ENCODE measurements around the gene FAM53B. TPM values are rescaled to one million over a fixed set of nuclear protein-coding genes. Genes with fewer than 3 reads are reported as not detected.
"Not testable (repeated sequence)": the region's sequence is repeated elsewhere in the genome, so short reads cannot be mapped to it uniquely, and the experiment has no call there.

Gene FAM53B
- total RNA-seq, 4 donors from 2014 or later = 72.7 to 92.1 (median 80.5) TPM

GRCh38 chr10:124589491-124590041 is 154.6 kb downstream of the FAM53B start:
- no peak for TF ChIP-seq CTCF (IDR thresholded peaks at IDR 0.05)
- no peak for TF ChIP-seq POLR2A (IDR thresholded peaks at IDR 0.05)
- no peak for DNase-seq

GRCh38 chr10:124588736-124589490 is 155.3 kb downstream of the FAM53B start:
- H3K4me3 ChIP-seq = no peak overlapping the region
- DNase-seq = peak in 2 of 3 donors; percentile 68 to 70
- H3K27ac ChIP-seq = no peak overlapping the region
- H3K4me1 ChIP-seq = peaks cover 0 to 21% (median 1%) of the 10 kb centered on the region in 4 donors
- H3K36me3 ChIP-seq = no peaks in the 10 kb centered on the region
- H3K27me3 ChIP-seq = no peaks in the 10 kb centered on the region
- TF ChIP-seq CTCF (IDR thresholded peaks at IDR 0.05) (no peak), POLR2A (IDR thresholded peaks at IDR 0.05) (no peak)
- no peaks in the 10 kb centered on the region for H3K9me3 ChIP-seq

More at GRCh38 chr10:124589491-124590041, 154.6 kb downstream of the FAM53B start:
- no peak overlapping the region for H3K27ac ChIP-seq
- no peaks in the 10 kb centered on the region for H3K36me3 ChIP-seq
- no peaks in the 10 kb centered on the region for H3K9me3 ChIP-seq
- peaks cover 0 to 21% (median 1%) of the 10 kb centered on the region in 4 donors for H3K4me1 ChIP-seq
- H3K4me3 ChIP-seq = no peak overlapping the region
- no peaks in the 10 kb centered on the region for H3K27me3 ChIP-seq

GRCh38 chr10:124588341-124588735 is 155.8 kb downstream of the FAM53B start:
- not testable (repeated sequence) for H3K36me3 ChIP-seq, DNase-seq, H3K4me3 ChIP-seq, H3K27me3 ChIP-seq, H3K27ac ChIP-seq, H3K9me3 ChIP-seq
- peaks cover 0 to 21% (median 1%) of the 10 kb centered on the region in 4 donors for H3K4me1 ChIP-seq

- no peaks in the 10 kb centered on the region for H3K36me3 ChIP-seq
- no peaks in the 10 kb centered on the region for H3K27me3 ChIP-seq
- H3K27ac ChIP-seq = no peak overlapping the region
- H3K4me1 ChIP-seq = peaks cover 0 to 21% (median 1%) of the 10 kb centered on the region in 4 donors
- TF ChIP-seq POLR2A (IDR thresholded peaks at IDR 0.05) (no peak), CTCF (IDR thresholded peaks at IDR 0.05) (no peak)
- H3K9me3 ChIP-seq = no peaks in the 10 kb centered on the region
- peak in 1 of 3 donors; percentile 42 for DNase-seq
- H3K4me3 ChIP-seq = no peak overlapping the region
These were observed 156.4 kb downstream of the FAM53B start for GRCh38 chr10:124587811-124588211.

- no peak overlapping the region for H3K4me3 ChIP-seq
- peaks cover 0 to 21% (median 1%) of the 10 kb centered on the region in 4 donors for H3K4me1 ChIP-seq
- H3K27me3 ChIP-seq = no peaks in the 10 kb centered on the region
- TF ChIP-seq CTCF (IDR thresholded peaks at IDR 0.05) (no peak), POLR2A (IDR thresholded peaks at IDR 0.05) (no peak)
- H3K9me3 ChIP-seq = no peaks in the 10 kb centered on the region
- no peak overlapping the region for H3K27ac ChIP-seq
- peak in 1 of 3 donors; percentile 38 for DNase-seq
- no peaks in the 10 kb centered on the region for H3K36me3 ChIP-seq
These were observed 158.0 kb downstream of the FAM53B start for GRCh38 chr10:124586142-124586541.

- peaks cover 0 to 4% (median 0%) of the 10 kb centered on the region in 4 donors for H3K9me3 ChIP-seq
- no peak for TF ChIP-seq POLR2A (IDR thresholded peaks at IDR 0.05)
- no peak for TF ChIP-seq CTCF (IDR thresholded peaks at IDR 0.05)
- no peaks in the 10 kb centered on the region for H3K36me3 ChIP-seq
- H3K27me3 ChIP-seq = no peaks in the 10 kb centered on the region
- no peaks in the 10 kb centered on the region for H3K4me1 ChIP-seq
- no peak overlapping the region for H3K27ac ChIP-seq
- H3K4me3 ChIP-seq = no peak overlapping the region
- DNase-seq = peak in 1 of 3 donors; percentile 39
These were observed 165.2 kb downstream of the FAM53B start for GRCh38 chr10:124579011-124579399.

All from Peyer's patch (tissue), 4 donors.